ENCODE measurements around the gene SIGLEC1.

Gene SIGLEC1

DNA sequence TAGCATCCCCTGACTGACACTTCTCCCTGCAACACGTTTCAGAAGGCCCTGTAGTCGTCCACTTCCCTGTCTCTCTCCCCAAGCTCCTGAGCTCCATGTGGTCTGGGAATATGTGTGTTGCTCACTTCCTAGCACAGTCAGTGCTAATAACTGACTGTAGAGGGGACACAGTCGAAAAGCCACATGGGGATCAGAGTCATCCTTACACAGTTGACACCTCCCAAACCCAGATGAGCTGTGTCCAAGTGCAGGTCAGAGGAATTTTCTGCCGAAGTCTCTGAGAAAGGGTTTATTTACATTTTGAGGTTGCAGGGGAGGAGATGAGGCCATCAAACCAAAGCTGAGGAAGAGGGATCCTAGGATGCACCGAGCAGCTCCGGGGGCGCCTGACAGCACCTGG lies 27.1 kb downstream of the SIGLEC1 start (continued):
- TF ChIP-seq PPARA (CRISPR knock-in tag; IDR thresholded peaks at IDR 0.05; ENCODE audit: borderline replicate concordance) (no peak), TCF4 (CRISPR knock-in tag; IDR thresholded peaks at IDR 0.05; ENCODE audit: borderline replicate concordance) (no peak)

DNA sequence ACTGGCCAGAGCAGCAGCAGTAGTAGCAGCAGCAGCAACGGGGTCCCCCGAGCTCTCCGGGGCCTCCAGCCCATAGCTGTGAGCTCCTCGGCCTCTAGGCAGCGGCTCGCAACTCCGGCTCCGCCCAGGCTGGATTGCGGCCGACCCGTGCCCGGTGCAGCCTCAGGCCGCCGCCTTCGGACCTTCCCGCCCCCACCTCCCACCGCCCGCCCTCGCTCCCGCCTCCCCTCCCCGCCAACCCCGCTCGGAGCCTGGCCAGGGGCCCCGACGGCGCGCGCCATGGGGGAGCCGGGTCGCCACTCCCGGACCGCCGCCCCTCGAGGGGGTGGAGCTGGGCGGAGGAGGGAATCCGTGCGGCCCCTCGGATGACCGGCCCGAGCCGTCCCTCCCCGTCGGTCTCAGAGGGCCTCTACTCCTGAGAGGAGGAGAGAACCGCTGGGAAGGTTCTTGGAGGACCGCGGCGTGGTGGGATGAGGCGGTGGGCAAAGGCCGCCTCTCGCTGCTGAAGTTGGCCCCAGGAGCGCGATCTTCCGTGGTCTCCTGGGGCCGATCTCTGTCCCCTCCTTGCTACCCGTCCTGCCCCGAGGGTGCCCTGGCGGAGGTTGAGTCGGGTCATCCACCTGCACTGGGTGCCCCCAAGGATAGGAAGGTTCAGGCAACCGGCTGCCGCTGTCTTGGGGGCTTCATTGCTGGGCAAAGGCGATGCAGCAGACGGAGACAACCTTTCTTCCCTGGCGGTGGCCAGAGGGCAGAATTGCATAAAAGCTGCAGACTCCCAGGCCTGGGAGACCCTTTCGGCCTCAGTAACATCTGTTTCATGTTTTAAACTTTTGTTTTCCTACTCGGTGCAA lies 30.2 kb downstream of the SIGLEC1 start, which contains the start of gene ADAM33:
Gene ADAM33, minus strand, starts transcription at position 80 of the 851 bp plus-strand sequence. Its CDS starts 6 bp downstream, at position 74.
- TF ChIP-seq OSR1 (CRISPR knock-in tag; IDR thresholded peaks at IDR 0.05) (no peak), TOX (CRISPR knock-in tag; IDR thresholded peaks at IDR 0.05; ENCODE audit: borderline replicate concordance) (no peak)
- ATAC-seq = no peak

DNA sequence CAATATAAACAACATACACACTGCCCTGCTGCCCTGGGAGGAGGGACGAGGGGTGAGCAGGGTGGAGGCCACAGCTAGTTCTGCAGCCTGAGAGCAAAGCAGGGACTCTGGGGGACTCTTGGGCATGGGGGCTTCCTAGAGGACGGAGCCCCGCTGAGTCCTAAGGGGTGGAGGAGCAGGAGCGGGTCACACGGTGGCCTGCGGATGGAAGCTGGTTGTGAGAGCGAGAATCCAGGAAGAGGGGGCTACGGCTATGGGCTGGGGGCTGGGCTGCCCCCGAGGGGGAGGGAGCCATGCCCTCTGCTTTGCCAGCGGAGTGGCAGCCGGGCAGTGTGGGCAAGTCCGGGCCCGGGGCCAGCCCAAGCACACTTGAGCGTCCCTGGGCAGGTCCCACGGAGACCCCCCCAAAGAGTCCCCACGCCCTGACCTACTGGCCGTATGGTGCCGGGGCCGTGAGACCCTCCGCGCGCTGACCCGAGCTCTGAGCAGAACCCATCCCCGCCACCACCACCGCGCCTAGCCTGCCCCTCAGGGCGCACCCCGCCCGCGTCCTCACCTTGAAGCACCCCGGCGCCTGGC lies 31.0 kb downstream of the SIGLEC1 start:
- TF ChIP-seq ZFP30 (CRISPR knock-in tag; IDR thresholded peaks at IDR 0.05) = no peak
- TF ChIP-seq TCF4 (CRISPR knock-in tag; IDR thresholded peaks at IDR 0.05; ENCODE audit: borderline replicate concordance) = no peak
- TF ChIP-seq TOX (CRISPR knock-in tag; IDR thresholded peaks at IDR 0.05; ENCODE audit: borderline replicate concordance) = no peak
- TF ChIP-seq, protein P1, sequence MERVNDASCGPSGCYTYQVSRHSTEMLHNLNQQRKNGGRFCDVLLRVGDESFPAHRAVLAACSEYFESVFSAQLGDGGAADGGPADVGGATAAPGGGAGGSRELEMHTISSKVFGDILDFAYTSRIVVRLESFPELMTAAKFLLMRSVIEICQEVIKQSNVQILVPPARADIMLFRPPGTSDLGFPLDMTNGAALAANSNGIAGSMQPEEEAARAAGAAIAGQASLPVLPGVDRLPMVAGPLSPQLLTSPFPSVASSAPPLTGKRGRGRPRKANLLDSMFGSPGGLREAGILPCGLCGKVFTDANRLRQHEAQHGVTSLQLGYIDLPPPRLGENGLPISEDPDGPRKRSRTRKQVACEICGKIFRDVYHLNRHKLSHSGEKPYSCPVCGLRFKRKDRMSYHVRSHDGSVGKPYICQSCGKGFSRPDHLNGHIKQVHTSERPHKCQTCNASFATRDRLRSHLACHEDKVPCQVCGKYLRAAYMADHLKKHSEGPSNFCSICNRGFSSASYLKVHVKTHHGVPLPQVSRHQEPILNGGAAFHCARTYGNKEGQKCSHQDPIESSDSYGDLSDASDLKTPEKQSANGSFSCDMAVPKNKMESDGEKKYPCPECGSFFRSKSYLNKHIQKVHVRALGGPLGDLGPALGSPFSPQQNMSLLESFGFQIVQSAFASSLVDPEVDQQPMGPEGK (CRISPR knock-in tag; IDR thresholded peaks at IDR 0.05; ENCODE audit: borderline replicate concordance) = no peak
- TF ChIP-seq ZNF565 (CRISPR knock-in tag; conservative IDR thresholded peaks at IDR 0.05; ENCODE audit: low read depth) = no peak
- TF ChIP-seq GLIS3 (CRISPR knock-in tag; IDR thresholded peaks at IDR 0.05) = no peak
- no peak for TF ChIP-seq ARNTL (CRISPR knock-in tag; IDR thresholded peaks at IDR 0.05; ENCODE audit: borderline replicate concordance, low read depth)
- TF ChIP-seq, protein P2, sequence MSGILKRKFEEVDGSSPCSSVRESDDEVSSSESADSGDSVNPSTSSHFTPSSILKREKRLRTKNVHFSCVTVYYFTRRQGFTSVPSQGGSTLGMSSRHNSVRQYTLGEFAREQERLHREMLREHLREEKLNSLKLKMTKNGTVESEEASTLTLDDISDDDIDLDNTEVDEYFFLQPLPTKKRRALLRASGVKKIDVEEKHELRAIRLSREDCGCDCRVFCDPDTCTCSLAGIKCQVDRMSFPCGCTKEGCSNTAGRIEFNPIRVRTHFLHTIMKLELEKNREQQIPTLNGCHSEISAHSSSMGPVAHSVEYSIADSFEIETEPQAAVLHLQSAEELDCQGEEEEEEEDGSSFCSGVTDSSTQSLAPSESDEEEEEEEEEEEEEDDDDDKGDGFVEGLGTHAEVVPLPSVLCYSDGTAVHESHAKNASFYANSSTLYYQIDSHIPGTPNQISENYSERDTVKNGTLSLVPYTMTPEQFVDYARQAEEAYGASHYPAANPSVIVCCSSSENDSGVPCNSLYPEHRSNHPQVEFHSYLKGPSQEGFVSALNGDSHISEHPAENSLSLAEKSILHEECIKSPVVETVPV (CRISPR knock-in tag; IDR thresholded peaks at IDR 0.05) = no peak
- TF ChIP-seq CSDC2 (CRISPR knock-in tag; IDR thresholded peaks at IDR 0.05) = no peak
- TF ChIP-seq, protein P3, sequence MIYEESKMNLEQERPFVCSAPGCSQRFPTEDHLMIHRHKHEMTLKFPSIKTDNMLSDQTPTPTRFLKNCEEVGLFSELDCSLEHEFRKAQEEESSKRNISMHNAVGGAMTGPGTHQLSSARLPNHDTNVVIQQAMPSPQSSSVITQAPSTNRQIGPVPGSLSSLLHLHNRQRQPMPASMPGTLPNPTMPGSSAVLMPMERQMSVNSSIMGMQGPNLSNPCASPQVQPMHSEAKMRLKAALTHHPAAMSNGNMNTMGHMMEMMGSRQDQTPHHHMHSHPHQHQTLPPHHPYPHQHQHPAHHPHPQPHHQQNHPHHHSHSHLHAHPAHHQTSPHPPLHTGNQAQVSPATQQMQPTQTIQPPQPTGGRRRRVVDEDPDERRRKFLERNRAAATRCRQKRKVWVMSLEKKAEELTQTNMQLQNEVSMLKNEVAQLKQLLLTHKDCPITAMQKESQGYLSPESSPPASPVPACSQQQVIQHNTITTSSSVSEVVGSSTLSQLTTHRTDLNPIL (CRISPR knock-in tag; IDR thresholded peaks at IDR 0.05; ENCODE audit: low read depth) = no peak
- TF ChIP-seq ZNF70 (CRISPR knock-in tag; IDR thresholded peaks at IDR 0.05) = no peak
- no peak for TF ChIP-seq ZFP3 (CRISPR knock-in tag; IDR thresholded peaks at IDR 0.05)
- TF ChIP-seq RARB (CRISPR knock-in tag; IDR thresholded peaks at IDR 0.05) = no peak
- no peak for TF ChIP-seq ZC3H10 (CRISPR knock-in tag; IDR thresholded peaks at IDR 0.05)
- TF ChIP-seq PPARA (CRISPR knock-in tag; IDR thresholded peaks at IDR 0.05; ENCODE audit: borderline replicate concordance) = no peak
- no peak for ATAC-seq

DNA sequence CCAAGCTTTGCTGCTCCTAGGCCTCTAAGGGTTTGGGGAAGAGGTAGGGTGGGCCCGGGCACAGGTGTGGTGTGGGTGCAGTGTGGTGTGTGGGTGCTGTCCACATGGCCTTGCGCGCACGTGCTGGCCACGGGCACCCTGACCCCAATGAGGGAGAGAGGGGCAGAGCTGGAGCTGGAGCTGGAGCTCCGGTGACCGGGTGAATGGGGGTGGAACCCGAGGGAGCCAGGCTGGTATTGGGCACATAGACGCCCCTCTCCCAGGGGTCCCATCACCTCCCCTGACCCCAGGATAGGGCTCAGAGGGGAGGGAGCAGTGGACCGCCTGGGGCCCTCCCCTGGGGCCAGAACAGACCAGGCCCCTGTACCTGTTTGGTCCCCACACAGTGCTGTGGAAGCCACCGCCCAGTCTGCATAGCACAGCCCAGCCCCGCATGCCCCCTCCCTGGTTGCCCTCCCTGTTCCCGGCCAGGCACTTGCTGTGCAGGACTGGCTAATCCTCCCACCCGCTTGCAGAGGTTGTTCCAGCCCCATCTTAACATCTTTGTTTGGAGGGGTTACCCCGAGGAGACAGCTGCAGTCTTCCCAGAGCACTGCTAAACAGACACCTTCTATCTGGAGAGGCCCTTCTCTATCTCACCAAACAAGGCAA lies 31.6 kb downstream of the SIGLEC1 start:
- no peak for ATAC-seq
- TF ChIP-seq ZNF70 (CRISPR knock-in tag; IDR thresholded peaks at IDR 0.05) (no peak), TCF4 (CRISPR knock-in tag; IDR thresholded peaks at IDR 0.05; ENCODE audit: borderline replicate concordance) (no peak), ARNTL (CRISPR knock-in tag; IDR thresholded peaks at IDR 0.05; ENCODE audit: borderline replicate concordance, low read depth) (no peak), OSR1 (CRISPR knock-in tag; IDR thresholded peaks at IDR 0.05) (no peak), GLIS3 (CRISPR knock-in tag; IDR thresholded peaks at IDR 0.05) (no peak), TOX (CRISPR knock-in tag; IDR thresholded peaks at IDR 0.05; ENCODE audit: borderline replicate concordance) (no peak), ZC3H10 (CRISPR knock-in tag; IDR thresholded peaks at IDR 0.05) (no peak), ZFP30 (CRISPR knock-in tag; IDR thresholded peaks at IDR 0.05) (no peak), SNAI2 (CRISPR knock-in tag; IDR thresholded peaks at IDR 0.05) (no peak), PPARA (CRISPR knock-in tag; IDR thresholded peaks at IDR 0.05; ENCODE audit: borderline replicate concordance) (no peak), ZNF8 (CRISPR knock-in tag; IDR thresholded peaks at IDR 0.05) (no peak), BACH2 (CRISPR knock-in tag; IDR thresholded peaks at IDR 0.05; ENCODE audit: borderline replicate concordance) (no peak)
- TF ChIP-seq, protein P4, sequence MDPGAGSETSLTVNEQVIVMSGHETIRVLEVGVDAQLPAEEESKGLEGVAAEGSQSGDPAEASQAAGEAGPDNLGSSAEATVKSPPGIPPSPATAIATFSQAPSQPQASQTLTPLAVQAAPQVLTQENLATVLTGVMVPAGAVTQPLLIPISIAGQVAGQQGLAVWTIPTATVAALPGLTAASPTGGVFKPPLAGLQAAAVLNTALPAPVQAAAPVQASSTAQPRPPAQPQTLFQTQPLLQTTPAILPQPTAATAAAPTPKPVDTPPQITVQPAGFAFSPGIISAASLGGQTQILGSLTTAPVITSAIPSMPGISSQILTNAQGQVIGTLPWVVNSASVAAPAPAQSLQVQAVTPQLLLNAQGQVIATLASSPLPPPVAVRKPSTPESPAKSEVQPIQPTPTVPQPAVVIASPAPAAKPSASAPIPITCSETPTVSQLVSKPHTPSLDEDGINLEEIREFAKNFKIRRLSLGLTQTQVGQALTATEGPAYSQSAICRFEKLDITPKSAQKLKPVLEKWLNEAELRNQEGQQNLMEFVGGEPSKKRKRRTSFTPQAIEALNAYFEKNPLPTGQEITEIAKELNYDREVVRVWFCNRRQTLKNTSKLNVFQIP (CRISPR knock-in tag; IDR thresholded peaks at IDR 0.05; ENCODE audit: borderline replicate concordance, low read depth) = no peak
- TF ChIP-seq, protein P1 (CRISPR knock-in tag; IDR thresholded peaks at IDR 0.05; ENCODE audit: borderline replicate concordance) = no peak
- TF ChIP-seq, protein P5, sequence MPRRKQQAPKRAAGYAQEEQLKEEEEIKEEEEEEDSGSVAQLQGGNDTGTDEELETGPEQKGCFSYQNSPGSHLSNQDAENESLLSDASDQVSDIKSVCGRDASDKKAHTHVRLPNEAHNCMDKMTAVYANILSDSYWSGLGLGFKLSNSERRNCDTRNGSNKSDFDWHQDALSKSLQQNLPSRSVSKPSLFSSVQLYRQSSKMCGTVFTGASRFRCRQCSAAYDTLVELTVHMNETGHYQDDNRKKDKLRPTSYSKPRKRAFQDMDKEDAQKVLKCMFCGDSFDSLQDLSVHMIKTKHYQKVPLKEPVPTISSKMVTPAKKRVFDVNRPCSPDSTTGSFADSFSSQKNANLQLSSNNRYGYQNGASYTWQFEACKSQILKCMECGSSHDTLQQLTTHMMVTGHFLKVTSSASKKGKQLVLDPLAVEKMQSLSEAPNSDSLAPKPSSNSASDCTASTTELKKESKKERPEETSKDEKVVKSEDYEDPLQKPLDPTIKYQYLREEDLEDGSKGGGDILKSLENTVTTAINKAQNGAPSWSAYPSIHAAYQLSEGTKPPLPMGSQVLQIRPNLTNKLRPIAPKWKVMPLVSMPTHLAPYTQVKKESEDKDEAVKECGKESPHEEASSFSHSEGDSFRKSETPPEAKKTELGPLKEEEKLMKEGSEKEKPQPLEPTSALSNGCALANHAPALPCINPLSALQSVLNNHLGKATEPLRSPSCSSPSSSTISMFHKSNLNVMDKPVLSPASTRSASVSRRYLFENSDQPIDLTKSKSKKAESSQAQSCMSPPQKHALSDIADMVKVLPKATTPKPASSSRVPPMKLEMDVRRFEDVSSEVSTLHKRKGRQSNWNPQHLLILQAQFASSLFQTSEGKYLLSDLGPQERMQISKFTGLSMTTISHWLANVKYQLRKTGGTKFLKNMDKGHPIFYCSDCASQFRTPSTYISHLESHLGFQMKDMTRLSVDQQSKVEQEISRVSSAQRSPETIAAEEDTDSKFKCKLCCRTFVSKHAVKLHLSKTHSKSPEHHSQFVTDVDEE (CRISPR knock-in tag; IDR thresholded peaks at IDR 0.05) = no peak

Measured in SK-N-SH treated with all-trans-retinoic acid at 6 μM for 48 hours (cell line).